Metanephros (tissue), 2 donors: ENCODE data around the gene USP15. TPM values are rescaled to one million over a fixed set of nuclear protein-coding genes. Genes with fewer than 3 reads are reported as not detected.

ENCODE experiments used
- small RNA-seq: library from RNA; depleted of rRNA; stranded (forward); fragments of <200 nt; gene quantifications from one replicate; pipeline ENCODE3, GENCODE V24; 2014; ENCODE audit warnings: low replicate concordance
- total RNA-seq: library from RNA; depleted of rRNA; stranded (reverse); fragments of >200 nt; gene quantifications from one replicate; pipeline ENCODE4 v1.2.3, GENCODE V29; 2014

USP15 gene
- 70.9 TPM for total RNA-seq

DNA sequence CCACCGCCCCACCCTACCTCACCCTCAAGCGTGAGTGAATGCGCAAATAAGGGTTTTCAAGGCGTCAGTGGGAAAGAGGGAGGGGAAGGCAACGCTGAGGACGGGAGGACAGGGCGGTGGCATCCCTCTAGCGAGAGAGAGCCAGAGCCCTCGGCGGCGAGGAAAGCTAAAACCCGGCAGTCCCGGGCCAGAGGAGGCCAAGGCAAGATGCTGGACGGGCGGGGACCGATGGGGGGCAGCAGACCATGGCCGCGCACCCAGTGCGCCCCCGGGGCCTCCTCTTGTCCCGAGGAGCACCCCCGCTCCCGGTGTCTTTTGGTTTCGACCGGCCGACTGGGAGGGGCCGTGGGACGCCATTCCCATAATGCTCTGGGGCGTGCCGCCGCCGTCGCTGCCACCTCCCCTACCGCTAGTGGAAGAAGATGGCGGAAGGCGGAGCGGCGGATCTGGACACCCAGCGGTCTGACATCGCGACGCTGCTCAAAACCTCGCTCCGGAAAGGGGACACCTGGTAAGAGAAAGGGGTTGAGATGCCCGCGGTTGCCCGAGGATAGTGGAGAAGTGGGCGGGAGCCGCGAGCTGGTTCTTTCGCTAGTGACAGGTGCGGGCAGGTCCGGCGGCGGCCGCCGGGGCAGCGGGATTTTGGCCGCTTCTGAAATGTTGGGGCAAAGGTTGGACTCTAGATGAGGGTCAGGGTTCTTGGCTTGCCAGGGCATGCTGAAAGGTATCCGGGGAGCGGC lies at the start of gene USP15:
USP15 (plus strand) TSS at position 412 of the 740 bp plus-strand sequence; CDS start at position 423, 11 bp downstream.

Small RNAs within 50 kb of the gene (small RNA-seq; reads per million reads assigned to genes)
- gene RF00017 (not detected), gene RNU6-595P (not detected)

Other genes with a start within 250 kb of the USP15 start
- gene MON2, start 206.4 kb downstream of the USP15 start, total RNA-seq, result 107 TPM